ENCODE data around the gene TCF19.

Gene TCF19

GRCh38 chr6:31126396-31127175 lies 31.8 kb upstream of the TCF19 start:
- no peak for TF ChIP-seq CTCF (IDR thresholded peaks at IDR 0.05; ENCODE audit: unreplicated experiment in 3 of 3)
- no peaks in the 10 kb centered on the region for H3K36me3 Mint-ChIP-seq (ENCODE audit: low read depth)
- peak overlapping the region in 2 of 3 experiments; percentile 2 to 31 for H3K27ac Mint-ChIP-seq
- peaks cover 43% of the 10 kb centered on the region for H3K4me1 Mint-ChIP-seq
- no peaks in the 10 kb centered on the region for H3K9me3 Mint-ChIP-seq
- peaks cover 28% of the 10 kb centered on the region for H3K27me3 Mint-ChIP-seq (ENCODE audit: low read depth)
- no peak overlapping the region for H3K4me3 Mint-ChIP-seq

GRCh38 chr6:31128093-31128676 lies 30.2 kb upstream of the TCF19 start:
- Mint-ChIP-seq H3K4me3 (no peak overlapping the region), H3K9me3 (no peaks in the 10 kb centered on the region), H3K27ac (peak overlapping the region in 1 of 3 experiments; percentile 78), H3K27me3 (ENCODE audit: low read depth) (peaks cover 31% of the 10 kb centered on the region), H3K4me1 (peaks cover 33% of the 10 kb centered on the region), H3K36me3 (ENCODE audit: low read depth) (no peaks in the 10 kb centered on the region)
- peak; percentile 85 to 88 (median 86) for TF ChIP-seq CTCF (IDR thresholded peaks at IDR 0.05; ENCODE audit: unreplicated experiment in 3 of 3)

- H3K27ac Mint-ChIP-seq, result no peak overlapping the region
- peaks cover 23% of the 10 kb centered on the region for H3K4me1 Mint-ChIP-seq
- H3K9me3 Mint-ChIP-seq, result no peaks in the 10 kb centered on the region
- H3K4me3 Mint-ChIP-seq, result no peak overlapping the region
- peaks cover 28% of the 10 kb centered on the region for H3K27me3 Mint-ChIP-seq (ENCODE audit: low read depth)
- no peaks in the 10 kb centered on the region for H3K36me3 Mint-ChIP-seq (ENCODE audit: low read depth)
- TF ChIP-seq CTCF (IDR thresholded peaks at IDR 0.05; ENCODE audit: unreplicated experiment in 3 of 3), result no peak
These were observed 29.3 kb upstream of the TCF19 start for GRCh38 chr6:31129130-31129529.

- no peak for TF ChIP-seq CTCF (IDR thresholded peaks at IDR 0.05; ENCODE audit: unreplicated experiment in 3 of 3)
- Mint-ChIP-seq H3K27ac (no peak overlapping the region), H3K27me3 (ENCODE audit: low read depth) (peaks cover 28% of the 10 kb centered on the region), H3K9me3 (no peaks in the 10 kb centered on the region), H3K4me3 (no peak overlapping the region), H3K4me1 (peaks cover 10% of the 10 kb centered on the region), H3K36me3 (ENCODE audit: low read depth) (no peaks in the 10 kb centered on the region)
These were observed 27.6 kb upstream of the TCF19 start for GRCh38 chr6:31130751-31131150.

GRCh38 chr6:31131595-31131994 lies 26.8 kb upstream of the TCF19 start:
- no peak for TF ChIP-seq CTCF (IDR thresholded peaks at IDR 0.05; ENCODE audit: unreplicated experiment in 3 of 3)
- Mint-ChIP-seq H3K4me1 (peaks cover 10% of the 10 kb centered on the region), H3K9me3 (no peaks in the 10 kb centered on the region), H3K4me3 (no peak overlapping the region), H3K36me3 (ENCODE audit: low read depth) (no peaks in the 10 kb centered on the region), H3K27me3 (ENCODE audit: low read depth) (peaks cover 28% of the 10 kb centered on the region), H3K27ac (no peak overlapping the region)

GRCh38 chr6:31132806-31133205 lies 25.6 kb upstream of the TCF19 start:
- H3K27ac Mint-ChIP-seq, result no peak overlapping the region
- no peak overlapping the region for H3K4me3 Mint-ChIP-seq
- no peak for TF ChIP-seq CTCF (IDR thresholded peaks at IDR 0.05; ENCODE audit: unreplicated experiment in 3 of 3)
- peaks cover 11% of the 10 kb centered on the region for H3K4me1 Mint-ChIP-seq
- H3K9me3 Mint-ChIP-seq, result no peaks in the 10 kb centered on the region
- H3K36me3 Mint-ChIP-seq (ENCODE audit: low read depth), result no peaks in the 10 kb centered on the region
- H3K27me3 Mint-ChIP-seq (ENCODE audit: low read depth), result peaks cover 21% of the 10 kb centered on the region
